Measurements from ENCODE around the gene AMH.
A peak's percentile ranks its signal among the peaks of the same experiment; 100 is the strongest.

Gene AMH

GRCh38 chr19:2235381-2236063 lies 13.6 kb upstream of the AMH start:
- no peak for DNase-seq (ENCODE audit: low read depth)

GRCh38 chr19:2236064-2236313 lies 13.1 kb upstream of the AMH start:
- DNase-seq (ENCODE audit: low read depth), result no peak

- peak; percentile 96 for DNase-seq (ENCODE audit: low read depth)
Measured at GRCh38 chr19:2236314-2237050, 12.6 kb upstream of the AMH start, which contains the start of the genes PLEKHJ1 and SF3A2. Gene PLEKHJ1 (minus strand): TSS chr19:2236329. CDS start chr19:2236248, 81 bp downstream. Gene SF3A2 (plus strand): TSS chr19:2236824. CDS start chr19:2243419, 6,595 bp downstream.

GRCh38 chr19:2237051-2237868 lies 11.9 kb upstream of the AMH start:
- DNase-seq (ENCODE audit: low read depth), result no peak

- DNase-seq (ENCODE audit: low read depth), result no peak
Measured at GRCh38 chr19:2237869-2238153, 11.3 kb upstream of the AMH start.

GRCh38 chr19:2239173-2239572 lies 9.9 kb upstream of the AMH start:
- no peak for DNase-seq (ENCODE audit: low read depth)

GRCh38 chr19:2239771-2240770 lies 9.1 kb upstream of the AMH start:
- DNase-seq (ENCODE audit: low read depth), result peak; percentile 40

GRCh38 chr19:2240881-2241760 lies 8.0 kb upstream of the AMH start:
- no peak for DNase-seq (ENCODE audit: low read depth)

- no peak for DNase-seq (ENCODE audit: low read depth)
Measured at GRCh38 chr19:2242092-2242537, 7.0 kb upstream of the AMH start.

- DNase-seq (ENCODE audit: low read depth), result no peak
Measured at GRCh38 chr19:2242816-2243215, 6.3 kb upstream of the AMH start.

GRCh38 chr19:2243274-2244124 lies 5.6 kb upstream of the AMH start:
- DNase-seq (ENCODE audit: low read depth), result no peak

GRCh38 chr19:2244125-2244411 lies 5.1 kb upstream of the AMH start:
- no peak for DNase-seq (ENCODE audit: low read depth)

- DNase-seq (ENCODE audit: low read depth), result no peak
Measured at GRCh38 chr19:2244486-2244885, 4.6 kb upstream of the AMH start.

- DNase-seq (ENCODE audit: low read depth), result no peak
Measured at GRCh38 chr19:2245273-2245672, 3.9 kb upstream of the AMH start.

- DNase-seq (ENCODE audit: low read depth), result no peak
Measured at GRCh38 chr19:2246014-2246620, 3.0 kb upstream of the AMH start.

- DNase-seq (ENCODE audit: low read depth), result peak; percentile 48
Measured at GRCh38 chr19:2246801-2247361, 2.2 kb upstream of the AMH start.

- DNase-seq (ENCODE audit: low read depth), result no peak
Measured at GRCh38 chr19:2247433-2248101, 1.6 kb upstream of the AMH start.

- no peak for DNase-seq (ENCODE audit: low read depth)
Measured at GRCh38 chr19:2248136-2249009, 750 bp upstream of the AMH start.
